Measurements from ENCODE around the gene IL6.

DNA sequence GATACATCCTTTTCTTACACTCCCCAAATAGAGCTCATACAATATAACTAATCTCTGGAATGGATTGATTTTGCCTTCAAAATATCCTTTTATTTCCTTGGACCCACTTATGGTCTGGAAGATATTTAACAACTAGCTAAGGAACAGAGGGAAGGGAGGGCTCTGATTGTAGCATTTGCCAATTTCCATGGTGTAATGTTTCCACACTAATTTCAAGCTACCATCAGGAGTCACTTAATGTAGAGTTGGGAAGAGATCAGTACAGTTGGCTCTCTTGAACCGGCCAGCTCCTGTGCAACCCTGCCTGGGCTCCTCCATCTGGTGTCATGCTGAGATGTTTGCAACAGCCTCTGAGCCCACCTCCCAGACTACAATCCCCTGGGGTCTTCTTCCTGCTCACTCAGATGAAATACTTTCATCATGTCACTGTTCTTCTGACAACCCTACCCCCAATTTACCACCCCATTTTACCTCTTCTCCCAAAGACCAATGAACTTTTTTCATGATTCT, 8.0 kb upstream of the IL6 start:
- TF ChIP-seq MAZ (IDR thresholded peaks at IDR 0.05; ENCODE audit: borderline replicate concordance, low read depth, low read length) (no peak), MAZ (CRISPR knock-in tag; IDR thresholded peaks at IDR 0.05; ENCODE audit: low read depth) (no peak), POLR2A (IDR thresholded peaks at IDR 0.05; ENCODE audit: insufficient read depth in 1 of 2, low read depth in 2 of 2, low read length in 2 of 2) (no peak), FOXA3 (CRISPR knock-in tag; IDR thresholded peaks at IDR 0.05) (no peak), ZNF335 (CRISPR knock-in tag; IDR thresholded peaks at IDR 0.05) (no peak), POLR2AphosphoS5 (IDR thresholded peaks at IDR 0.05; ENCODE audit: low read depth, low read length) (no peak), PHF8 (CRISPR knock-in tag; IDR thresholded peaks at IDR 0.05) (no peak), GATAD2A (CRISPR knock-in tag; IDR thresholded peaks at IDR 0.05) (no peak), ZNF101 (CRISPR knock-in tag; IDR thresholded peaks at IDR 0.05; ENCODE audit: borderline replicate concordance, low read depth) (no peak)
- TF ChIP-seq, protein P1, sequence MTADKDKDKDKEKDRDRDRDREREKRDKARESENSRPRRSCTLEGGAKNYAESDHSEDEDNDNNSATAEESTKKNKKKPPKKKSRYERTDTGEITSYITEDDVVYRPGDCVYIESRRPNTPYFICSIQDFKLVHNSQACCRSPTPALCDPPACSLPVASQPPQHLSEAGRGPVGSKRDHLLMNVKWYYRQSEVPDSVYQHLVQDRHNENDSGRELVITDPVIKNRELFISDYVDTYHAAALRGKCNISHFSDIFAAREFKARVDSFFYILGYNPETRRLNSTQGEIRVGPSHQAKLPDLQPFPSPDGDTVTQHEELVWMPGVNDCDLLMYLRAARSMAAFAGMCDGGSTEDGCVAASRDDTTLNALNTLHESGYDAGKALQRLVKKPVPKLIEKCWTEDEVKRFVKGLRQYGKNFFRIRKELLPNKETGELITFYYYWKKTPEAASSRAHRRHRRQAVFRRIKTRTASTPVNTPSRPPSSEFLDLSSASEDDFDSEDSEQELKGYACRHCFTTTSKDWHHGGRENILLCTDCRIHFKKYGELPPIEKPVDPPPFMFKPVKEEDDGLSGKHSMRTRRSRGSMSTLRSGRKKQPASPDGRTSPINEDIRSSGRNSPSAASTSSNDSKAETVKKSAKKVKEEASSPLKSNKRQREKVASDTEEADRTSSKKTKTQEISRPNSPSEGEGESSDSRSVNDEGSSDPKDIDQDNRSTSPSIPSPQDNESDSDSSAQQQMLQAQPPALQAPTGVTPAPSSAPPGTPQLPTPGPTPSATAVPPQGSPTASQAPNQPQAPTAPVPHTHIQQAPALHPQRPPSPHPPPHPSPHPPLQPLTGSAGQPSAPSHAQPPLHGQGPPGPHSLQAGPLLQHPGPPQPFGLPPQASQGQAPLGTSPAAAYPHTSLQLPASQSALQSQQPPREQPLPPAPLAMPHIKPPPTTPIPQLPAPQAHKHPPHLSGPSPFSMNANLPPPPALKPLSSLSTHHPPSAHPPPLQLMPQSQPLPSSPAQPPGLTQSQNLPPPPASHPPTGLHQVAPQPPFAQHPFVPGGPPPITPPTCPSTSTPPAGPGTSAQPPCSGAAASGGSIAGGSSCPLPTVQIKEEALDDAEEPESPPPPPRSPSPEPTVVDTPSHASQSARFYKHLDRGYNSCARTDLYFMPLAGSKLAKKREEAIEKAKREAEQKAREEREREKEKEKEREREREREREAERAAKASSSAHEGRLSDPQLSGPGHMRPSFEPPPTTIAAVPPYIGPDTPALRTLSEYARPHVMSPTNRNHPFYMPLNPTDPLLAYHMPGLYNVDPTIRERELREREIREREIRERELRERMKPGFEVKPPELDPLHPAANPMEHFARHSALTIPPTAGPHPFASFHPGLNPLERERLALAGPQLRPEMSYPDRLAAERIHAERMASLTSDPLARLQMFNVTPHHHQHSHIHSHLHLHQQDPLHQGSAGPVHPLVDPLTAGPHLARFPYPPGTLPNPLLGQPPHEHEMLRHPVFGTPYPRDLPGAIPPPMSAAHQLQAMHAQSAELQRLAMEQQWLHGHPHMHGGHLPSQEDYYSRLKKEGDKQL (CRISPR knock-in tag; IDR thresholded peaks at IDR 0.05; ENCODE audit: low read depth): no peak
- TF ChIP-seq, protein P2, sequence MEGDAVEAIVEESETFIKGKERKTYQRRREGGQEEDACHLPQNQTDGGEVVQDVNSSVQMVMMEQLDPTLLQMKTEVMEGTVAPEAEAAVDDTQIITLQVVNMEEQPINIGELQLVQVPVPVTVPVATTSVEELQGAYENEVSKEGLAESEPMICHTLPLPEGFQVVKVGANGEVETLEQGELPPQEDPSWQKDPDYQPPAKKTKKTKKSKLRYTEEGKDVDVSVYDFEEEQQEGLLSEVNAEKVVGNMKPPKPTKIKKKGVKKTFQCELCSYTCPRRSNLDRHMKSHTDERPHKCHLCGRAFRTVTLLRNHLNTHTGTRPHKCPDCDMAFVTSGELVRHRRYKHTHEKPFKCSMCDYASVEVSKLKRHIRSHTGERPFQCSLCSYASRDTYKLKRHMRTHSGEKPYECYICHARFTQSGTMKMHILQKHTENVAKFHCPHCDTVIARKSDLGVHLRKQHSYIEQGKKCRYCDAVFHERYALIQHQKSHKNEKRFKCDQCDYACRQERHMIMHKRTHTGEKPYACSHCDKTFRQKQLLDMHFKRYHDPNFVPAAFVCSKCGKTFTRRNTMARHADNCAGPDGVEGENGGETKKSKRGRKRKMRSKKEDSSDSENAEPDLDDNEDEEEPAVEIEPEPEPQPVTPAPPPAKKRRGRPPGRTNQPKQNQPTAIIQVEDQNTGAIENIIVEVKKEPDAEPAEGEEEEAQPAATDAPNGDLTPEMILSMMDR (CRISPR knock-in tag; IDR thresholded peaks at IDR 0.05): no peak
- TF ChIP-seq, protein P3, sequence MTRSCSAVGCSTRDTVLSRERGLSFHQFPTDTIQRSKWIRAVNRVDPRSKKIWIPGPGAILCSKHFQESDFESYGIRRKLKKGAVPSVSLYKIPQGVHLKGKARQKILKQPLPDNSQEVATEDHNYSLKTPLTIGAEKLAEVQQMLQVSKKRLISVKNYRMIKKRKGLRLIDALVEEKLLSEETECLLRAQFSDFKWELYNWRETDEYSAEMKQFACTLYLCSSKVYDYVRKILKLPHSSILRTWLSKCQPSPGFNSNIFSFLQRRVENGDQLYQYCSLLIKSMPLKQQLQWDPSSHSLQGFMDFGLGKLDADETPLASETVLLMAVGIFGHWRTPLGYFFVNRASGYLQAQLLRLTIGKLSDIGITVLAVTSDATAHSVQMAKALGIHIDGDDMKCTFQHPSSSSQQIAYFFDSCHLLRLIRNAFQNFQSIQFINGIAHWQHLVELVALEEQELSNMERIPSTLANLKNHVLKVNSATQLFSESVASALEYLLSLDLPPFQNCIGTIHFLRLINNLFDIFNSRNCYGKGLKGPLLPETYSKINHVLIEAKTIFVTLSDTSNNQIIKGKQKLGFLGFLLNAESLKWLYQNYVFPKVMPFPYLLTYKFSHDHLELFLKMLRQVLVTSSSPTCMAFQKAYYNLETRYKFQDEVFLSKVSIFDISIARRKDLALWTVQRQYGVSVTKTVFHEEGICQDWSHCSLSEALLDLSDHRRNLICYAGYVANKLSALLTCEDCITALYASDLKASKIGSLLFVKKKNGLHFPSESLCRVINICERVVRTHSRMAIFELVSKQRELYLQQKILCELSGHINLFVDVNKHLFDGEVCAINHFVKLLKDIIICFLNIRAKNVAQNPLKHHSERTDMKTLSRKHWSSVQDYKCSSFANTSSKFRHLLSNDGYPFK (CRISPR knock-in tag; IDR thresholded peaks at IDR 0.05; ENCODE audit: borderline replicate concordance): no peak

All from HepG2 (cell line).